Fibroblast of skin of left quadriceps (primary cell): ENCODE measurements around the gene RFX3.
A peak's percentile ranks its signal among the peaks of the same experiment; 100 is the strongest.

Source experiments
- DNase-seq, 2 experiments: peaks; one replicate each; pipeline ENCODE4 v3.0.0-alpha.2; 2013; ENCODE audit warnings: low read depth in 2 of 2

The RFX3 gene

GRCh38 chr9:3525836-3526164 is at the start of gene RFX3:
Gene RFX3, minus strand, starts transcription at chr9:3526001. Its CDS starts 130,413 bp downstream, at chr9:3395588.
- DNase-seq: peak; percentile 88

GRCh38 chr9:3571500-3571899 is 45.7 kb upstream of the RFX3 start:
- no peak for DNase-seq

GRCh38 chr9:3569529-3569928 is 43.7 kb upstream of the RFX3 start:
- DNase-seq: no peak

- no peak for DNase-seq
Observed at GRCh38 chr9:3567988-3568387, 42.2 kb upstream of the RFX3 start.

- no peak for DNase-seq
Observed at GRCh38 chr9:3553076-3553765, 27.4 kb upstream of the RFX3 start.

GRCh38 chr9:3549225-3549624 is 23.4 kb upstream of the RFX3 start:
- no peak for DNase-seq

- DNase-seq: no peak
Observed at GRCh38 chr9:3548648-3549047, 22.8 kb upstream of the RFX3 start.

GRCh38 chr9:3541206-3541605 is 15.4 kb upstream of the RFX3 start:
- DNase-seq: no peak

- no peak for DNase-seq
Observed at GRCh38 chr9:3534614-3535404, 9.0 kb upstream of the RFX3 start.

GRCh38 chr9:3532158-3532557 is 6.4 kb upstream of the RFX3 start:
- DNase-seq: no peak

- DNase-seq: no peak
Observed at GRCh38 chr9:3528451-3528850, 2.6 kb upstream of the RFX3 start.

- DNase-seq: no peak
Observed at GRCh38 chr9:3526997-3527940, 1.5 kb upstream of the RFX3 start.

GRCh38 chr9:3526165-3526996 is 580 bp upstream of the RFX3 start:
- DNase-seq: peak; percentile 74 to 75

GRCh38 chr9:3525096-3525835 is 535 bp downstream of the RFX3 start:
- DNase-seq: no peak

- no peak for DNase-seq
Observed at GRCh38 chr9:3521966-3522365, 3.8 kb downstream of the RFX3 start.

- no peak for DNase-seq
Observed at GRCh38 chr9:3520564-3520963, 5.2 kb downstream of the RFX3 start.

- DNase-seq: no peak
Observed at GRCh38 chr9:3517377-3518048, 8.3 kb downstream of the RFX3 start.

GRCh38 chr9:3516667-3517330 is 9.0 kb downstream of the RFX3 start:
- DNase-seq: no peak

- DNase-seq: no peak
Observed at GRCh38 chr9:3515405-3515804, 10.4 kb downstream of the RFX3 start.

GRCh38 chr9:3514786-3515185 is 11.0 kb downstream of the RFX3 start:
- DNase-seq: no peak
